Islet of Langerhans (tissue), 1 donor: Measurements from ENCODE around the gene BACE1.
A peak's percentile ranks its signal among the peaks of the same experiment; 100 is the strongest.

Experiments used
- FAIRE-seq: peaks from one replicate; lab custom pipeline; 2011; peaks lifted over from hg19 to GRCh38; lab: Jason Lieb, UNC

The BACE1 gene

DNA sequence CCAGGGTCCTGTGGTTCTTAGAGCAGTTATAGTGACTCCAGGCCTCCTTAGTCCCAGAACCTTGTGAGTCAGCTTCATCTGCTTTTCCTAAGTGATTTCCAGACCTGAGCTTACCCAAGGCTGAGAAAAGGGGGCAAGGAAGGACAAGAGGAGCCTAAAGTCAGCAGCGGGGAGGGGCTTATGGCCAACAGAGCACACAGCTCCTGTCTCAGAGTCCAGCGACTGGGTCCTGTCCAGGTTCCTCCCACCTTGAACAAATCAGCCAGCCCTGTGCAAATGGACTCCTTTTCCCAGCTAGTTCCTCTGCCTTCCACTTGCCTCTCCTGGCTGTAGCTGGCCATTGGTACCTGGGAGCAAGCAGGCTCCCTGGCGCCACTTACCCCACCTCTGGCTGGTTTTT lies 10.9 kb downstream of the BACE1 start:
- no peak for FAIRE-seq

DNA sequence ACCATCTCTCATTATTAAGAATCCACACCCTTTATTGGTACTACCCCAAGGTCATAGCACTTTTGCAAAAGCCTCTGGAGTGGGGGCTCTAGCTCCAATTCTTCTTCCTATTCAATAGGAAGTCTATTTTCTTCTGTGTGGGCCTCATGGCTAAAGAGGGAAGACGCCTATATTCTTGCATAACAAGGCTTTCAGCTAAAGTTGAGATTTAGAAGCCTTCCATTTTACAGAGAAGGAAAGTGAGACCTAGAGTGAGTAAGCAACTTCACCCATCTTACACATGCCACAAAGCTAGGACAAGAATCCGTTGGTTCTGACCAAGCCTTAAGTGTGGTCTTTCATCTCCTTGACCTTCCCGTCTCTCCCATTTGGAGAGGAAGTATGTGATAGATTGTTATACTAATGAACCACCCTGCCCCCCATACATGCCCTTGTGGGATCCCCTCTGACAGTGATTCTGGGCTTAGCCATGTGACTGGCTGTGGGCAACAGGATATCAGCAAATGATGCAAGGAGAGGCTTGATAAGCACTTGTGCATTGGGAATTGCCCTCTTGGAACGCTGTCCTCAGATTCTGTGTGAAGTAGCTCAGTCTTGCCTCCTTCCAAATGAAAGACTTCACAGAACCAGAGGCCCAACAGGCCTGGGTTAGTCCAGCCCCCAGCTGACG lies 12.3 kb downstream of the BACE1 start:
- FAIRE-seq, result no peak

DNA sequence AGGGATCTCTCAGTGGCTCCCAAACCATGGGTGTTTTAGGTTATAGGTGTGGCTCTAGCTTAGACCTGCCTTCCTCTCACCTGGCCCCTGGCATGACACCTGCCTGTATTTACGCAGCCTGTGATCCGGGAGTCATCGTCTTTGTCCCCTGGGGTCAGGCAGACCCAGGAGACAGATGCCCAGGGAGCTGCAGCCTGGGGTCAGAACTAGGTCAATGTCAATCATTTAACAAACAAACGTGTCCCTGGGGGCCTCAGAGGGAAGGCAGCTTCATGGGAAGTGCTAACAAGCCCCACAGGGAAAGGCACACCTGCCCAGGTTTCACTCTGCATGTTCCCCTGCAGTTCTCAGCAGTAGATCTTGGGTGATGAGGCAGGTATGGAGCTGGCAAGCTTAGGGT lies 13.0 kb downstream of the BACE1 start:
- no peak for FAIRE-seq

DNA sequence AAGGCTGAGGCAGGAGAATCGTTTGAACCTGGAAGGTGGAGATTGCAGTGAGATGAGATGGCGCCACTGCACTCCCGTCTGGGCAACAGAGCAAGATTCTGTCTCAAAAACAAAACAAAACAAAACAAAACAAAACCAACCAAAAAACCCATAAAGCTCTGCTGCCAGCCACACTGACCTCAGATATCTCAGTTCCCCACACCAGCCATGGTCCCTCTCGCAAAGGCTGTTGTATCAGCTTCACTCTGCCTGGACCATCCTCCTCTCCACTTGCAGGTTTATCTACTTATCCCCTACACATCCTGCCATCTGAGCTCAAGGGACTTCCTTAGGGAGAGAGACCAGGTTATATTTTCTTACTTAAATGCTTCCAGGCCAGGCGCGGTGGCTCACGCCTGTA lies 13.8 kb downstream of the BACE1 start:
- no peak for FAIRE-seq

DNA sequence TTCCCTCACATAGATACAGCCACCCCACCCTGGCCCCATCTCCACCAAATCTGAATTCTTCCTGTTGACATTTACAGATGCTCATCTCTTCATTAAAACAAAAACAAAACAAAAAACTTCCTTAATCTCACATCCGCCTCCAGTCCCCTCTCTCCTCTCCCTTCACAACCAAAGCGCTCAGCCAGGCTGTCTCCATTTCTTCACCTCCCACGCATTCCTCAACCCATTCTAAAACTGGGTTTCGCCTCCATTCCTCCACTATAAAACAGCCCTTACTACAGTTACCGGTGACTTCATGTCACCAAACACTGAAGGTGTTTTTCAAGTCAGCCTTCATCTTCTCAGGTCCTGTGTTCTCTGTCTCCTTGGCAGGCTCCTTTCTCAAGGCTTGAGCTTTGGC lies 15.3 kb downstream of the BACE1 start:
- no peak for FAIRE-seq

- no peak for FAIRE-seq
Measured at GRCh38 chr11:117300283-117300663, 15.8 kb downstream of the BACE1 start.

DNA sequence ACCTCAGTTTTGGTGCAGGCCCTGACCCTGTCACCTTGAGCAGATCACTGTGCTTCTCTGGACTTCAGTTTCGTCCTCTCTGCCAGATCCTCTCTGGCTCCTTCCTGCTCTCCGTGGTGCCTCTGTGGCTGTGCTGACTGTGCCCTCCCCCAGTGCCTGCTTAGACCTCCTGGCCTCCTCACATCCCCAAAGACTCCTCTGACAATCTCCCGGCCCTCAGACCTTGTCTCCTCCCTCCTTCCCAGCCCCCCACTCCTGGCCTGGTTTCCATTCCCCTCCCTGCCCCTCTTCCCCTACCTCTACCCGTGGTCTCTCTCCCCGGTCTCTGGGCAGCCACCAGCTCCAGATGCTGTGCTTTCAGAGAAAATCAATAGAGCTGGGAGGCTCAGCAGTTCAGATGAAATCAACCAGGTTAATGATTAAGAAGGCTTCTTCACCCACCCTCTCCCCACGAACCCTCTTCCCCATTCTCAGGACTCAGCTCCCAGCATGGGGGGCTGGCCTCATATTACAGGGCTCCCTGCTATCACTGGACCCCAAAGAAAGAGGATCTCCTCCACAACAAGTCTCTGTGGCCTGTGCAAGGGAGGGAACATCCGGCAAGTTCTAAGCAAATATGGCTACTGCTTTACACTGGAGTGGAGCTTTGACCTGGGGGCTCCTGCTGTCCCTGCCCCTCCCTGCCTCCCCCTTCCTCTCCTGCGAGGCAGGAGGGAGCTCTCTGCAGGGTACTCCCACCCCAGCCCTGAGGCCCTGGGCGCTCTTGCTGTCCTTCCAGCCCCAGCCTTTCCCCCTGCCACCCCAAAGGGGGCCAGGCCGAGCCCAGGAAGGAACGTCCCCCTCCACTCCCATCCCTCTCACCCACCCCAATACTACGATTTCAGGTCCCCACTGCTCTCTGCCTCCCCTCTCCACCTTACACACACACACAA lies 16.4 kb downstream of the BACE1 start:
- FAIRE-seq, result peak; percentile 68

GRCh38 chr11:117298195-117298594 lies 17.9 kb downstream of the BACE1 start:
- no peak for FAIRE-seq

DNA sequence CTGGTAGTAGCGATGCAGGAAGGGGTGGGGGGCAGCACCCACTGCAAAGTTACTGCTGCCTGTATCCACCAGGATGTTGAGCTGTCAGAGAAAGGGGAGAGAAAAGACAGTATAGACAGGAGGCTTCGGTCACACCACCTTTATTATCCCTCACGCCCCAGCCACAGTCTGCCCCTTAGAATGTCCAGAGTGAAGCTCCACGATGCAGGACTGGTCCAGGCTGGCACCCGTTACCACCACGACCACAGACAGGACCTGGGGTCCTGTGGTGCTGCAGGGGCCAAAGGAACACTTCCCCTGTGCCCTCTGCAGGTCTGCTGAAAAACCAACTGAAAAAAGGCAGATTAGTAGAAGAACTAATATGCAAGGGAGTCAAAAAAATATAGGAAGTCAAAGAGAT lies 19.2 kb downstream of the BACE1 start:
- no peak for FAIRE-seq

DNA sequence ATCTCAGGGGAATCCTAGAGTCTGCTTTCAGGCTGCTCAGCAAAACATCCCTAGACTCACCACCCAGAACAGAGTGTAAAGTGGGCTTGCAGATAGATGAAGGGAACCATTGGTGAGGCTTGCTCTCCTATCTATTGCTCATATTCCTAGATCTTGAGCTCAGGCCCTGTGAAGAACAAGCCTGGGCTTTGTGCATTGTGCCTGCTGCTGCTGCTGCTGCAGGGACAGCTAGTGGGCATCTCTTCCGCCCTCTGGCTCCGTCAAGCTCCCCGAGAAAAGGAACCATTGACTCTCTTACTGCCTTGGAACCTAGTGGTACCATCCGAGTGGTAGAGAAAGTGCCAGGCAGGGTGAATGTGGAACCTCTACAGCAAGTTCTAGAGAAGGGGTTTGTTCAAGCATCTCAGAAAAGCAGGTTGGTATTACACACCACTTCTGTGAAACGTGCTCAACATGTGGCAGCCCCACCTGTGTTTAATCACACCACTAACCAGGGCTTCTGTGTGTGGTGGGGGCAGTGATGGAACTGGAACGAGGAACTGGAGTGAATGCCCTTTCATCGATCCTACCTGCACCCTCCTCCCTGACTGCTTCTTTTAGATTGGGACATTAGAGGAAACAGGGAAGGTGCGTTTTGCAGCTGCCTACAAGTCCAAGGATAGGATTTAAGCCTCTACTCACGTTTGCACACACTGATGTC lies 20.5 kb downstream of the BACE1 start:
- FAIRE-seq, result no peak

- no peak for FAIRE-seq
Measured at GRCh38 chr11:117292616-117293015, 23.4 kb downstream of the BACE1 start.

GRCh38 chr11:117290809-117291396 lies 25.2 kb downstream of the BACE1 start, which contains the start of gene BACE1-AS:
TSS of gene BACE1-AS (plus strand) at chr11:117291346.
- FAIRE-seq, result no peak

GRCh38 chr11:117289795-117290194 lies 26.3 kb downstream of the BACE1 start:
- no peak for FAIRE-seq

GRCh38 chr11:117287668-117288067 lies 28.4 kb downstream of the BACE1 start:
- FAIRE-seq, result no peak

GRCh38 chr11:117286588-117286987 lies 29.5 kb downstream of the BACE1 start:
- FAIRE-seq, result no peak

DNA sequence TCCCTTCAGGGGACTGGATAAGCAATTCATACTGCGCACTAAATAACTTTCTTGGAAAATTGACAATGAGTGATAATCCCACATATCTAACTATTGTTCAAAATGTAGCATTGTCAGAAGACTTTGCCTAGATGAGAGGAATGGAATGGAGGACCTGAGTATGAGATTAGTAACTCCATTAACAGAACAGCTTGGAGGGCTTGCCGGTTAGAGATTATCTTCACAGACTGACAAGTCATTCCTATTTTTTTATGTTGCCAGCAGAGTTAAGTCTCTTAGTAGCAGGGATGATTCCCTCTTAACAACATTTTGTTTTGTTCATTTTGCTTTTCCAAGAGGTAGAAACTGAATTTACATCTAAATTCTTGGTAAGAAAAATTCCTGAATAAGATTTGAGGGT lies 32.0 kb downstream of the BACE1 start:
- no peak for FAIRE-seq

- no peak for FAIRE-seq
Measured at GRCh38 chr11:117282956-117283355, 33.1 kb downstream of the BACE1 start.

DNA sequence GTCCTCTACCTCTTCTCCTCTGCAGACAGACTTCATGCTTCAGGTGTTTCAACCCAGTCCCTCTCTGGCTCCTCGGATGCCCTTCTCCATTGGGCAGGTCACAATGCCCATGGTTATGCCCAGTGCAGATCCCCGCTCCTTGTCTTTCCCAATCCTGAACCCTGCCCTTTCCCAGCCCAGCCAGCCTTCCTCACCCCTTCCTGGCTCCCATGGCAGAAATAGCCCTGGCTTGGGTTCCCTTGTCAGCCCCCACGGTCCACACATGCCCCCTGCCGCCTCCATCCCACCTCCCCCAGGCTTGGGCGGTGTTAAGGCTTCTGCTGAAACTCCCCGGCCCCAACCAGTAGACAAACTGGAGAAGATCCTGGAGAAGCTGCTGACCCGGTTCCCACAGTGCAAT lies 34.2 kb downstream of the BACE1 start:
- no peak for FAIRE-seq

DNA sequence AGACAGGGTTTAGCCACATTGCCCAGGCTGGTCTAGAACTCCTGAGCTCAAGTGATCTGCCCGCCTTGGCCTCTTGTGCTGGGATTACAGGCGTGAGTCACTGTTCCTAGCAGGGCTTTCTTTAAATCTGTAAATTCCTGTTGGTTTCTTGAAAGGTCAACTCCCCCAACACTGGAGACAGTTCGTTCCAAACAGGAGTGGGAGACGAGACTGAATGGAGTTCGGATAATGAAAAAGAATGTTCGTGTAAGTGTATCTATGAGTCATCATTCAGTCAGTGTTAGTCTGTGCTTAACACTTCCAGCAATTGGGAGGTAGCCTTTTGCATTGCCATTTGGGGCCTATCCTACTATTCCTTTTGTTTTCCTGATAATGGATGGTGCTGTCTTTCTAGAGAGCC lies 34.9 kb downstream of the BACE1 start:
- no peak for FAIRE-seq

GRCh38 chr11:117279711-117280376 lies 36.2 kb downstream of the BACE1 start:
- no peak for FAIRE-seq

- no peak for FAIRE-seq
Measured at GRCh38 chr11:117278347-117278746, 37.7 kb downstream of the BACE1 start.
